B cell (primary cell): ENCODE measurements around the gene MNAT1.

Experiments
- EZH2 ChIP-seq: IDR thresholded peaks from 2 replicates; pipeline ENCODE4 v1.6.1; 2012; ENCODE audit warnings: borderline replicate concordance, low read depth, mild to moderate bottlenecking, moderate library complexity, low read length; ENCODE audit not compliant: insufficient read depth, poor library complexity, severe bottlenecking
- TF ChIP-seq, protein P1 (sequence below): fragments of 200-600 bp; IDR thresholded peaks from one replicate; pipeline ENCODE4 v1.8.0; 2022; ENCODE audit warnings: antibody characterized with exemption, mild to moderate bottlenecking

DNA sequence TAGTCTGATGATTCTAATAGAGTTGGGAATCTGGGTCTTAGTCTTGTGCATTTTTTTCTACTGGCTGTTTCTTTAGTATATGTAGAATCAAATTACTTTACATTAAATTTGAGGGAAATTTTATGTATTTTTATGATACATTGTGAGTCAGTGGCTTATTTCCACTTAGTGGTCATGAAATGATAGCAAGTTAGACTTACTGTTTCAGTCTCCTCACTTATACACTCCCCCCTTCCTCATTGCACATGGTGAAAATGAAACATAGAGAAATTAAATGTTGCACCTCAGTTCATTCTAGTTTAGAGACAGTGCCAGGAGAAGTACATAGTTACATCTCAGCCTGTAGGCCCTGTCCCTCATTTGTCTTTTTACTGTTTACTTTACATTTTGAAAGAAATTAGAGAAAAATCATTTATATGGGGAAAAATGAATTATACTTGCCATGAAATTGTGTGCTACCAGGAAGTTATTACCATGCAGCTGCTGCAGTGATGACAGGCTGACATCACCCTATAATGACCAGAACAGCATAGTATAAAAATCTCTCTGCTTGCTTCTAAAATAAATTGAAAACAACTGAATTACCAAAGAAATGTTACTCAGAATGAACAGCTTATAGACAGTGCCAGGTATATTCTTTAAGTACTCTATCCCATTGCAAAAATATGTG is 133.1 kb downstream of the MNAT1 start:
- TF ChIP-seq, protein P1, sequence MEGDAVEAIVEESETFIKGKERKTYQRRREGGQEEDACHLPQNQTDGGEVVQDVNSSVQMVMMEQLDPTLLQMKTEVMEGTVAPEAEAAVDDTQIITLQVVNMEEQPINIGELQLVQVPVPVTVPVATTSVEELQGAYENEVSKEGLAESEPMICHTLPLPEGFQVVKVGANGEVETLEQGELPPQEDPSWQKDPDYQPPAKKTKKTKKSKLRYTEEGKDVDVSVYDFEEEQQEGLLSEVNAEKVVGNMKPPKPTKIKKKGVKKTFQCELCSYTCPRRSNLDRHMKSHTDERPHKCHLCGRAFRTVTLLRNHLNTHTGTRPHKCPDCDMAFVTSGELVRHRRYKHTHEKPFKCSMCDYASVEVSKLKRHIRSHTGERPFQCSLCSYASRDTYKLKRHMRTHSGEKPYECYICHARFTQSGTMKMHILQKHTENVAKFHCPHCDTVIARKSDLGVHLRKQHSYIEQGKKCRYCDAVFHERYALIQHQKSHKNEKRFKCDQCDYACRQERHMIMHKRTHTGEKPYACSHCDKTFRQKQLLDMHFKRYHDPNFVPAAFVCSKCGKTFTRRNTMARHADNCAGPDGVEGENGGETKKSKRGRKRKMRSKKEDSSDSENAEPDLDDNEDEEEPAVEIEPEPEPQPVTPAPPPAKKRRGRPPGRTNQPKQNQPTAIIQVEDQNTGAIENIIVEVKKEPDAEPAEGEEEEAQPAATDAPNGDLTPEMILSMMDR = no peak
- TF ChIP-seq EZH2 = no peak
